ENCODE results near the gene TDRD9. TPM values are rescaled to one million over a fixed set of nuclear protein-coding genes. Genes with fewer than 3 reads are reported as not detected.
A peak's percentile ranks its signal among the peaks of the same experiment; 100 is the strongest.

The TDRD9 gene
- total and polyA plus RNA-seq, 2 experiments from 2014 or later, result 0.24 TPM; not detected in 1

GRCh38 chr14:104086661-104087461 lies 158.6 kb downstream of the TDRD9 start:
- peaks cover 24% of the 10 kb centered on the region for H3K27me3 Mint-ChIP-seq (ENCODE audit: insufficient read depth, low read depth, poor library complexity)
- DNase-seq (ENCODE audit: low spot score) (peak; percentile 1), ATAC-seq (no peak; the same call in 2 of the 3 replicates)
- H3K4me3 Mint-ChIP-seq, result no peak overlapping the region; the same call in 2 of the 3 replicates
- no peaks in the 10 kb centered on the region for H3K36me3 ChIP-seq (ENCODE audit: insufficient read depth)
- H3K9me3 Mint-ChIP-seq, result peaks cover 2% of the 10 kb centered on the region; the same call in 1 of the 3 replicates
- H3K36me3 Mint-ChIP-seq (ENCODE audit: low read depth), result no peaks in the 10 kb centered on the region; the same call in 2 of the 3 replicates
- no peaks in the 10 kb centered on the region for H3K9me2 ChIP-seq (ENCODE audit: insufficient read depth)
- no peak overlapping the region for H3K27ac Mint-ChIP-seq
- H4K20me1 ChIP-seq (replicated peaks; ENCODE audit: insufficient read depth), result no peaks in the 10 kb centered on the region
- no peaks in the 10 kb centered on the region for H3F3A ChIP-seq (replicated peaks; ENCODE audit: low read depth)
- no peak overlapping the region for H2AFZ ChIP-seq
- H3K4me1 ChIP-seq (ENCODE audit: insufficient read depth), result 0 out of 2 replicates have a peak, but pooled peaks cover 3% of the 10 kb centered on the region
- no peak overlapping the region for H3K27ac ChIP-seq (ENCODE audit: low read depth)
- peaks cover 5% of the 10 kb centered on the region; the same call in 2 of the 3 replicates for H3K4me1 Mint-ChIP-seq
- no peaks in the 10 kb centered on the region for H3K79me2 ChIP-seq (replicated peaks; ENCODE audit: insufficient read depth)
- peaks cover 8% of the 10 kb centered on the region; the same call in 1 of the 2 replicates for H3K27me3 ChIP-seq (ENCODE audit: insufficient read depth)
- no peak overlapping the region for H3K4me2 ChIP-seq
- no peak overlapping the region for H3K4me3 ChIP-seq
- TF ChIP-seq CREB1 (CRISPR knock-in tag; IDR thresholded peaks at IDR 0.05; ENCODE audit: low read depth), result no peak
- TF ChIP-seq ZNF331 (CRISPR knock-in tag; IDR thresholded peaks at IDR 0.05; ENCODE audit: low read depth), result no peak
- no peak for TF ChIP-seq EZH2phosphoT487 (IDR thresholded peaks at IDR 0.05; ENCODE audit: unreplicated experiment)
- TF ChIP-seq NANOG (IDR thresholded peaks at IDR 0.05; ENCODE audit: borderline replicate concordance), result no peak
- TF ChIP-seq ZNF114 (CRISPR knock-in tag; IDR thresholded peaks at IDR 0.05), result no peak
- TF ChIP-seq POLR2AphosphoS5 (IDR thresholded peaks at IDR 0.05; ENCODE audit: low read depth), result no peak
- no peak for TF ChIP-seq ETS1 (IDR thresholded peaks at IDR 0.05)
- no peak for TF ChIP-seq REST (IDR thresholded peaks at IDR 0.05; ENCODE audit: unreplicated experiment)
- TF ChIP-seq CTCF (conservative IDR thresholded peaks at IDR 0.05; ENCODE audit: low read depth in 2 of 2), result no peak
- no peak for TF ChIP-seq ZNF462 (CRISPR knock-in tag; IDR thresholded peaks at IDR 0.05)
- no peak for TF ChIP-seq EZH2 (IDR thresholded peaks at IDR 0.05; ENCODE audit: low read depth, unreplicated experiment)
- no peak for TF ChIP-seq JUNB (IDR thresholded peaks at IDR 0.05; ENCODE audit: unreplicated experiment)
- no peak for TF ChIP-seq STAT1 (IDR thresholded peaks at IDR 0.05; ENCODE audit: unreplicated experiment)

Data from GM23338 (cell line).